ENCODE results near the gene WDR27. TPM values are rescaled to one million over a fixed set of nuclear protein-coding genes. Genes with fewer than 3 reads are reported as not detected.

Gene WDR27
- total RNA-seq, 1 donor from 2014 or later, result 128 TPM

DNA sequence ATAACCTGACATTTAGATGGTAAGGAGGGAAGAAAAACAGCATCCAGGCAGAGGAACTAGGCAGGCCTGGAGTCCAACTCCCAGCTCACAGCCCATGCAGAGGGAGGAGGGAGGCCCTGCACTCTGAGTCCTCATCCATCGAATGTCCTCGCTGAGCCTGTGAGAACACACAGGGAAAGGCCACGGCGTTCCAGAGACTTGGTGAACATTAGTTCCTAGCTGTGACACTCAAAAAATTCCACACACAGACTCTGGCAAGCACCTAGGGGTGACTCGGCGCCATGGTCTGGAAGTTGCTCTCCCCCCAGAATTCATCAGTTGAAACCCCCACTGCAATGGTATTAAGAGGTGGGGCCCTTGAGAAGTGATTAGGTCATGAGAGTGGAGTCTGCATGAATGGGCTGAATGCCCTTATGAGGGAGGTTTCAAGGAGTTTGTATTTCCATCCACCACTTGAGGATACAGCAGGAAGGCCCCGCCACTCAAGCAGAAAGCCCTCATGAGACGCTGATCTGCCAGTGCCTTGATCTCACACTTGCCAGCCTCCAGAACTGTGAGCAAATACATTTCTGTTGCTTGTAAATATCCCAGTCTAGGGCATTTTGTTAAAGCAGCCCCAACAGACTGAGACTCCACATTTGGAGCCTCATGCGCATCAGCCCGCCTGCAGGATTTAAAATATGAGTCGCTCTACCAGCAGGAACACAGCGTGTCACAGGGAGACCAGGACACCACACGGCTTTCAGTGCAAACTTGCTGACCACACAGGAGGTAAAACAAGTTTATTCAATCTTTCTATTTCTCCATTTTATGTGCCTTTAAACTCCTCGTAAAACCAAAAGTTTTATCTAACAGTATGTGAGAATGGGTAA lies 73.9 kb downstream of the WDR27 start:
- Mint-ChIP-seq H3K9me3 (no peaks in the 10 kb centered on the region), H3K27ac (no peak overlapping the region), H3K4me3 (no peak overlapping the region), H3K4me1 (peaks cover 4% of the 10 kb centered on the region), H3K27me3 (ENCODE audit: low read depth) (no peaks in the 10 kb centered on the region), H3K36me3 (peaks cover 25% of the 10 kb centered on the region)
- DNase-seq (ENCODE audit: low spot score in 2 of 2, unreplicated experiment in 2 of 2), result no peak
- TF ChIP-seq, protein P1, sequence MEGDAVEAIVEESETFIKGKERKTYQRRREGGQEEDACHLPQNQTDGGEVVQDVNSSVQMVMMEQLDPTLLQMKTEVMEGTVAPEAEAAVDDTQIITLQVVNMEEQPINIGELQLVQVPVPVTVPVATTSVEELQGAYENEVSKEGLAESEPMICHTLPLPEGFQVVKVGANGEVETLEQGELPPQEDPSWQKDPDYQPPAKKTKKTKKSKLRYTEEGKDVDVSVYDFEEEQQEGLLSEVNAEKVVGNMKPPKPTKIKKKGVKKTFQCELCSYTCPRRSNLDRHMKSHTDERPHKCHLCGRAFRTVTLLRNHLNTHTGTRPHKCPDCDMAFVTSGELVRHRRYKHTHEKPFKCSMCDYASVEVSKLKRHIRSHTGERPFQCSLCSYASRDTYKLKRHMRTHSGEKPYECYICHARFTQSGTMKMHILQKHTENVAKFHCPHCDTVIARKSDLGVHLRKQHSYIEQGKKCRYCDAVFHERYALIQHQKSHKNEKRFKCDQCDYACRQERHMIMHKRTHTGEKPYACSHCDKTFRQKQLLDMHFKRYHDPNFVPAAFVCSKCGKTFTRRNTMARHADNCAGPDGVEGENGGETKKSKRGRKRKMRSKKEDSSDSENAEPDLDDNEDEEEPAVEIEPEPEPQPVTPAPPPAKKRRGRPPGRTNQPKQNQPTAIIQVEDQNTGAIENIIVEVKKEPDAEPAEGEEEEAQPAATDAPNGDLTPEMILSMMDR (IDR thresholded peaks at IDR 0.05; ENCODE audit: unreplicated experiment), result no peak

DNA sequence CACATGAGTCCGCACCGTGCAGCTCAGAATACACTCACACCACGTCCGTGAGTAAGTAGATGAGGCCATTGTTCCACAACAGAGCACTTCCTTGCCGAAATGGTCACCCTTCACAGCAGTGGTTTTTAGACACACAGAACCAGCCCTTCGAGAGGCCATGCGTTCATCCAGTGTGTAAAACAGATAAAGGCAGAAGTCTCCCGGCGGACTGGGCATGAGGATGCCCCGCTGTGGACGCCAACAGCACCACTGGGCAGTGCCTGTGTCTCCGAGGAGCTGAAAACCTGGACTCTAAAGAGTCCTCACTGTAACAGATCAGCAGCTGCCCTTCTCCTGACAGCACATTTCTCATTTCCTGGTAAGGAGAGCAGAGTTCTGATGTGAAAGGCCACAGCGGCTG lies 75.2 kb downstream of the WDR27 start:
- no peaks in the 10 kb centered on the region for H3K27me3 Mint-ChIP-seq (ENCODE audit: low read depth)
- no peak overlapping the region for H3K27ac Mint-ChIP-seq
- peaks cover 23% of the 10 kb centered on the region for H3K36me3 Mint-ChIP-seq
- H3K4me1 Mint-ChIP-seq, result peaks cover 15% of the 10 kb centered on the region
- TF ChIP-seq, protein P1 (IDR thresholded peaks at IDR 0.05; ENCODE audit: unreplicated experiment), result no peak
- no peaks in the 10 kb centered on the region for H3K9me3 Mint-ChIP-seq
- H3K4me3 Mint-ChIP-seq, result no peak overlapping the region
- no peak for DNase-seq (ENCODE audit: low spot score in 2 of 2, unreplicated experiment in 2 of 2)

DNA sequence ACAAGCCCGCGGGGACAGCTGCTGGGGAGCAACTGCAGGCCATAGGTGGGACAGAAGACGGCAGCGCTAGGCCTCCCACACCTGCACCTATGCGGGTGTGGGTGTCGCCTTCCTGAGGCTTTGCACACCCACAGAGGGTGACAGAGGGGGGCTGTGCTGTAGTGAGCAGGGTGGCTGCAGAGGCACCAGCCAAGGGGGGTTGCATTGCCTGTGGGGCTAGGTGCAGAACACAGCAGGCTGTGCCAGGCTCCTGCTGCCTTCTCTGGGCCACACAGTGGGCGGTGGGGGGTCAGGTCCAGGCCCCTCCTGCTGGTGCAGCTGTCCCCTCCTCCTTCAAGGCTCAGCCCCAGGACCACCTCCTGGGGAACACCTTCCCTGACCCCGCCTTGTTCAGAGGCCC lies 75.7 kb downstream of the WDR27 start:
- Mint-ChIP-seq H3K4me1 (peaks cover 16% of the 10 kb centered on the region), H3K27ac (no peak overlapping the region), H3K9me3 (no peaks in the 10 kb centered on the region), H3K36me3 (peaks cover 23% of the 10 kb centered on the region), H3K27me3 (ENCODE audit: low read depth) (no peaks in the 10 kb centered on the region), H3K4me3 (no peak overlapping the region)
- DNase-seq (ENCODE audit: low spot score in 2 of 2, unreplicated experiment in 2 of 2), result no peak
- TF ChIP-seq, protein P1 (IDR thresholded peaks at IDR 0.05; ENCODE audit: unreplicated experiment), result no peak

DNA sequence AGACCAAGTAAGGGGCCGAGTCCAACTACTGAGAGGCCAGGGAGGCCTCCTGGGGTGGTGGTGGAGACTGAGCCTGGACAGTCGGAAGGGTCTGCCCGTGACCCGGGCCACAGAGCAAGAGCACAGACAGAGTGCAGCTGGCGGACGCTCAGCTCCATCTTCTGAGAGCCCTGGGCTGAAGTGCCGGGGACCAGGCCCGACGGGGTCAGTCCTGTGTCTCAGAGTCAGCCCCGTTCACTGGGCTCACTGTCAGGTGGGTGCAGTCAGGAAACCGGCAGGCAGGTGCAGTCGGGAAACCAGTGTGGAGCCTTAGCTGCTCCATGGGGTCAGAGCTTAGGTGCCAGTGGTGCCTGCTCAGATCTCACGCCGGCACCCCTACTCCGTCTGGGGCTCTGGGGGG lies 76.5 kb downstream of the WDR27 start:
- H3K9me3 Mint-ChIP-seq, result no peaks in the 10 kb centered on the region
- H3K27me3 Mint-ChIP-seq (ENCODE audit: low read depth), result no peaks in the 10 kb centered on the region
- peaks cover 20% of the 10 kb centered on the region for H3K36me3 Mint-ChIP-seq
- no peak overlapping the region for H3K27ac Mint-ChIP-seq
- H3K4me3 Mint-ChIP-seq, result no peak overlapping the region
- no peak for DNase-seq (ENCODE audit: low spot score in 2 of 2, unreplicated experiment in 2 of 2)
- peaks cover 21% of the 10 kb centered on the region for H3K4me1 Mint-ChIP-seq
- TF ChIP-seq, protein P1 (IDR thresholded peaks at IDR 0.05; ENCODE audit: unreplicated experiment), result no peak

DNA sequence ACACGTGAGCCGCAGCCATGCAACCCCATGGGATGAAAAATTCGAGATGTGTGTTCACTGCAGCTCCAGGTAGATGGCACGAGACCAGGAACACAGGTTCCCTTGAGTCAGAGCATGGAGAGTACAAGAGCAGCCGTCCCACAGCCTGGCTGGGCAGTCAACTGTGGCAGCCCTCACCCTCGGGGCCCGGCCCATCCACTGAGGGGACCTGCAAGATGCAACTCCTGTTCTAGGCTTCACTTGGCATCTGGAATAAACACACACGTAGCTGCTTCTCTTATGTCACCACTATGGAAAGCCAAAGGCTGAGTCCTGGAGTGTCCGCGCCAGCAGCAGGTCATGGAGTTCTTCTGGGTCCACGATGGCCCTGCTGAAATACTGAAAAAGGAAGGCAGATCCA lies 77.0 kb downstream of the WDR27 start:
- H3K9me3 Mint-ChIP-seq, result no peaks in the 10 kb centered on the region
- peaks cover 27% of the 10 kb centered on the region for H3K4me1 Mint-ChIP-seq
- TF ChIP-seq, protein P1 (IDR thresholded peaks at IDR 0.05; ENCODE audit: unreplicated experiment), result no peak
- no peak for DNase-seq (ENCODE audit: low spot score in 2 of 2, unreplicated experiment in 2 of 2)
- peaks cover 20% of the 10 kb centered on the region for H3K36me3 Mint-ChIP-seq
- no peak overlapping the region for H3K4me3 Mint-ChIP-seq
- no peaks in the 10 kb centered on the region for H3K27me3 Mint-ChIP-seq (ENCODE audit: low read depth)
- H3K27ac Mint-ChIP-seq, result no peak overlapping the region

Data from mesothelial cell of epicardium (in vitro differentiated cells).